ENCODE results near the gene C6orf136.
"Not testable (repeated sequence)": the region's sequence is repeated elsewhere in the genome, so short reads cannot be mapped to it uniquely, and the experiment has no call there.

C6orf136 gene

GRCh38 chr6:30647242-30648116 lies 546 bp downstream of the C6orf136 start:
- TF ChIP-seq, protein P1, sequence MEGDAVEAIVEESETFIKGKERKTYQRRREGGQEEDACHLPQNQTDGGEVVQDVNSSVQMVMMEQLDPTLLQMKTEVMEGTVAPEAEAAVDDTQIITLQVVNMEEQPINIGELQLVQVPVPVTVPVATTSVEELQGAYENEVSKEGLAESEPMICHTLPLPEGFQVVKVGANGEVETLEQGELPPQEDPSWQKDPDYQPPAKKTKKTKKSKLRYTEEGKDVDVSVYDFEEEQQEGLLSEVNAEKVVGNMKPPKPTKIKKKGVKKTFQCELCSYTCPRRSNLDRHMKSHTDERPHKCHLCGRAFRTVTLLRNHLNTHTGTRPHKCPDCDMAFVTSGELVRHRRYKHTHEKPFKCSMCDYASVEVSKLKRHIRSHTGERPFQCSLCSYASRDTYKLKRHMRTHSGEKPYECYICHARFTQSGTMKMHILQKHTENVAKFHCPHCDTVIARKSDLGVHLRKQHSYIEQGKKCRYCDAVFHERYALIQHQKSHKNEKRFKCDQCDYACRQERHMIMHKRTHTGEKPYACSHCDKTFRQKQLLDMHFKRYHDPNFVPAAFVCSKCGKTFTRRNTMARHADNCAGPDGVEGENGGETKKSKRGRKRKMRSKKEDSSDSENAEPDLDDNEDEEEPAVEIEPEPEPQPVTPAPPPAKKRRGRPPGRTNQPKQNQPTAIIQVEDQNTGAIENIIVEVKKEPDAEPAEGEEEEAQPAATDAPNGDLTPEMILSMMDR (IDR thresholded peaks at IDR 0.05; ENCODE audit: low read depth, low read length, missing control alignments): no peak
- H3K4me3 ChIP-seq (ENCODE audit: low read depth, low read length): peak overlapping the region; percentile 90
- DNase-seq (ENCODE audit: low read depth): no peak

DNA sequence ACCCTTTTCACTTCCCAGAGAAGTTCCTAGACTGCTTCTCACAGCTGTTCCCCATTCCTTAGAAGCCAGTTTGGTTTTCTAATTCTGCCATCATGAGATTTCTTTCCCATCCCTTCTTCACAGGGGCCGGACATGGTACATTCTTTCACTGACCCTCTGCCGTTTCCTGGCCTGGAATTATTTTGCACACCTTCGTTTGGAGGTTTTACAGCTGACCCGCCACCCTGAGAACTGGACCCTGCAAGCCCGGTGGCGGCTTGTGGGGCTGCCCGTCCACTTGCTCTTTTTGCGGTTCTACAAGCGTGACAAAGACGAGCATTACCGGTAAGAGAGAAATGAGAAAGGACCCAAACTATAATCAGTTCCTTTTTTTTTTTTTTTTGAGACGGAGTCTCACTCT lies 4.2 kb downstream of the C6orf136 start:
- H3K4me3 ChIP-seq (ENCODE audit: low read depth, low read length): no peak overlapping the region
- TF ChIP-seq, protein P1 (IDR thresholded peaks at IDR 0.05; ENCODE audit: low read depth, low read length, missing control alignments): no peak
- no peak for DNase-seq (ENCODE audit: low read depth)

DNA sequence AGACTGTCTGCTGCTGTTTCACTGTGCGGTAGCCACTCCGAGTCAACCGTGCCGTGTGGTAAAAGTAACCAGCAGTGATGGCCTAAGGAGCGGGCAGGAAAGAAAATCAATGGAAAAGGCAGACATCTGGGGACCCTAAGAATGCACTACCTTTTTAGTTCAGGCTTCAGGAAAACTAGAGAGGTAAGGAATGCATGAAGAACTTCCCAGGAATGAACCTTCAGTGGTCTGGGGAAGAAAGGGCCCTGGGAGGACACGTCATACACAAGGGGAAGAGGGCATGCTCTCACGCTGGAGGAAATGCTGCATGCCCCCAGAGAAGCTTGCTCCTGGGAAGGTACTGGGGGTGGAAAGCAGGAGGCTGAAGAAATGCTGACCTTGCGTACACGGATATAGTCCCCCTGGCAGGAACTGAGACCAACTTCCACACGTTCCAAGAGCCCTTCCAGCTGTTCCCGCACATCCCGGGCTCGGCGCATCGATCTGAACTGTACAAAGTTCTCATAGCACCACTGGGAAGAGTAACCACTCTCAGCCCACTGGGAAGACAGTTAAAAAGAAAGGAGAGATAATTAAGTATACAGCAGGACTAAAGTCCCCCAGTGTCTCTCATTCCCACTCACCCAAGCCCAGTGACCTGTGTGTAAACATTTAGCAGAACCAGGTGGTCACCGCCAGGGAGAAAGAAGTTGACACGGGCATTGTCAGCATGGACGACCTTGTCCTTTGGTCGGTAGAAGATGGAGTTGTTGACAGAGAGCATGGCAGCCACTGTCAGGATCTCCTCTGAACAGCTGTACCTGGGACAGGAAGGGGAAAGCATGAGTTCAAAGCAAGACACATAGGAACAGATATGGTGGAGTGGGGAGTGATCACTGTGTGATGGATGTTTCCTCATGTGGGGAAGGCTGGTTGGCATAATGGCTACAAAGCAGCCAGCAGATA lies 8.1 kb downstream of the C6orf136 start:
- no peak for DNase-seq (ENCODE audit: low read depth)
- TF ChIP-seq, protein P1 (IDR thresholded peaks at IDR 0.05; ENCODE audit: low read depth, low read length, missing control alignments): no peak
- no peak overlapping the region for H3K4me3 ChIP-seq (ENCODE audit: low read depth, low read length)

DNA sequence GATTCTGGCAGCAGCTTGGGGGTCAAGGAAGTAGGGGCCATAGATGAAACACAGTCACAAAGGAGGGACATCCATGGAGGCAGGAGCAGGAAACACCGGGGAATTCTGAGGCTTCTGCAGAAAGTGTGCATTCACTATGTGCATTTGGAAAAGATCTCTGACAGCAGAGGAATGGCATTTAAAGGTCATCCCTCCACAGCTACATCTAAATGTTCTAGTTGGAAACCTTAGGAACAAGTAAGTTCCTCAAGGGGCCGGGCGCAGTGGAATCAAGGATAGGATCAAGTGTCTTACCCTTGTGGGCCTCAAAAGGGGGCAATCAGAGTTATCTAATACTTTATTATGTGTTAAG lies 8.8 kb downstream of the C6orf136 start:
- TF ChIP-seq, protein P1 (IDR thresholded peaks at IDR 0.05; ENCODE audit: low read depth, low read length, missing control alignments): no peak
- DNase-seq (ENCODE audit: low read depth): no peak
- no peak overlapping the region for H3K4me3 ChIP-seq (ENCODE audit: low read depth, low read length)

GRCh38 chr6:30656513-30656912 lies 9.6 kb downstream of the C6orf136 start:
- TF ChIP-seq, protein P1 (IDR thresholded peaks at IDR 0.05; ENCODE audit: low read depth, low read length, missing control alignments): no peak
- H3K4me3 ChIP-seq (ENCODE audit: low read depth, low read length): no peak overlapping the region
- DNase-seq (ENCODE audit: low read depth): no peak

- TF ChIP-seq, protein P1 (IDR thresholded peaks at IDR 0.05; ENCODE audit: low read depth, low read length, missing control alignments): no peak
Observed at GRCh38 chr6:30657454-30657853, 10.5 kb downstream of the C6orf136 start.

DNA sequence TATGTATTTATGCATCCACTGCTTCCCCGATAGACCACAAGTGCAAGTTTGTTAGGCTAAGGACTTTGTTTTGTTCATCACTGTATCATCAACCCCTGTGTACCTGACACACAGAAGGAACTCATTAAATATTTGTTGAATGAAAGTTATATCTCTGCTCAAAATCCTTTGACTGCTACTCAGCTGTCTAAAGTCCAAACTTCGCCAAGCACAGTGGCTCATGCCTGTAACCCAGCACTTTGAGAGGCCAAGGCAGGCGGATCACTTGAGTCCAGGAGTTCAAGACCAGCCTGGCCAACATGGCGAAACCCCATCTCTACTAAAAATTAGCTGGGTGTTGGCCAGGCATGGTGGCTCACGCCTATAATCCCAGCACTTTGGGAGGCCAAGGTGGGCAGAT lies 11.0 kb downstream of the C6orf136 start:
- not testable (repeated sequence) for DNase-seq (ENCODE audit: low read depth); H3K4me3 ChIP-seq (ENCODE audit: low read depth, low read length)

More at GRCh38 chr6:30657454-30657853, 10.5 kb downstream of the C6orf136 start:
- DNase-seq (ENCODE audit: low read depth): no peak
- no peak overlapping the region for H3K4me3 ChIP-seq (ENCODE audit: low read depth, low read length)

Data from GM12864 (cell line).